GM19395 (cell line): ENCODE measurements around the gene PABPN1.
"Not testable (repeated sequence)": the region's sequence is repeated elsewhere in the genome, so short reads cannot be mapped to it uniquely, and the experiment has no call there.

ENCODE experiments used
- ATAC-seq: cut with Tn5 transposase; IDR thresholded peaks from one replicate; pipeline ENCODE4 v1.9.1; 2021; ENCODE audit warnings: mild to moderate bottlenecking, moderate library complexity; ENCODE audit not compliant: unreplicated experiment

The PABPN1 gene

GRCh38 chr14:23320584-23321571 is at the start of gene PABPN1:
TSS of gene PABPN1 (plus strand) at chr14:23321457. CDS start at chr14:23321470, 13 bp downstream.
- peak; percentile 93 for ATAC-seq

- no peak for ATAC-seq
These were observed 45.8 kb upstream of the PABPN1 start for GRCh38 chr14:23275412-23275811.

- no peak for ATAC-seq
These were observed 44.1 kb upstream of the PABPN1 start for GRCh38 chr14:23277189-23277588.

- ATAC-seq: not testable (repeated sequence)
These were observed 43.3 kb upstream of the PABPN1 start for GRCh38 chr14:23277928-23278327.

- ATAC-seq: no peak
These were observed 40.0 kb upstream of the PABPN1 start for GRCh38 chr14:23281247-23281646.

GRCh38 chr14:23284654-23285529 is 36.4 kb upstream of the PABPN1 start:
- no peak for ATAC-seq

GRCh38 chr14:23285530-23286019 is 35.7 kb upstream of the PABPN1 start:
- ATAC-seq: peak; percentile 38

- peak; percentile 97 for ATAC-seq
These were observed 35.0 kb upstream of the PABPN1 start, which contains the start of gene HOMEZ for GRCh38 chr14:23286020-23286901. TSS of gene HOMEZ (minus strand) at chr14:23286132. CDS start at chr14:23285952, 180 bp downstream.

- ATAC-seq: no peak
These were observed 34.3 kb upstream of the PABPN1 start for GRCh38 chr14:23286902-23287479.

- no peak for ATAC-seq
These were observed 26.3 kb upstream of the PABPN1 start for GRCh38 chr14:23294734-23295561.

- no peak for ATAC-seq
These were observed 25.1 kb upstream of the PABPN1 start for GRCh38 chr14:23296012-23296777.

- no peak for ATAC-seq
These were observed 24.2 kb upstream of the PABPN1 start for GRCh38 chr14:23297096-23297495.

GRCh38 chr14:23297611-23298277 is 23.5 kb upstream of the PABPN1 start:
- no peak for ATAC-seq

- no peak for ATAC-seq
These were observed 21.9 kb upstream of the PABPN1 start for GRCh38 chr14:23299211-23299957.

GRCh38 chr14:23299986-23300686 is 21.1 kb upstream of the PABPN1 start:
- ATAC-seq: no peak

GRCh38 chr14:23300687-23301223 is 20.5 kb upstream of the PABPN1 start:
- no peak for ATAC-seq
